Non-pigmented ciliary epithelial cell (primary cell): ENCODE results near the gene VIPR2.
"Not testable (repeated sequence)": the region's sequence is repeated elsewhere in the genome, so short reads cannot be mapped to it uniquely, and the experiment has no call there.

ENCODE experiments used
- DNase-seq: peaks from one replicate; pipeline ENCODE4 v3.0.0-alpha.2; 2010; ENCODE audit warnings: low read depth

Gene VIPR2

DNA sequence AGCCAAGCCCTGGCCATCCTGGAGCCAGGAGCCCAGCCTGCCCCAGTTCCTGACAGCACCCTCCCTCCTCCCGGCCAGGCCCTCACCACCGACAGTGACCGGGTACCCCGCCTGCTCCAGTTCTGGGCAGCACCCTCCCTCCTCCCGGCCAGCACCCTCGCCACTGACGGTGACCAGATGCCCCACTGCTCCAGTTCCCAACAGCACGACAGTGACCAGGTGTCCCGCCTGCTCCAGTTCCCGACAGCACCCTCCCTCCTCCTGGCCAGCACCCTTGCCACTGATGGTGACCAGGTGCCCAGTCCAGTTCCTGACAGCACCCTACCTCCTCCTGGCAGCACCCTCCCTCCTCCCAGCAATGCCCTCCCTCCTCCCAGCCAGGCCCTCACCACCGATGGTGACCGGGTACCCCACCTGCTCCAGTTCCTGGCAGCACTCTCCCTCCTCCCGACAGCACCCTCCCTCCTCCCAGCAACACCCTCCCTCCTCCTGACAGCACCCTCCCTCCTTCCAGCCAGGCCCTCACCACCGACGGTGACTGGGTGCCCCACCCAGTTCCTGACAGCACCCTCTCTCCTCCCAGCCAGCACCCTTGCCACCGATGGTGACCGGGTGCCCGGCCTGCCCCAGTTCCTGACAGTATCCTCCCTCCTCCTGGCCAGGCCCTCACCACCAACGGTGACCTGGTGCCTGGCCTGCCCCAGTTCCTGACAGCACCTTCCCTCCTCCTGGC, 40.3 kb downstream of the VIPR2 start:
- no peak for DNase-seq

GRCh38 chr7:159103382-159104187, 41.1 kb downstream of the VIPR2 start:
- no peak for DNase-seq

DNA sequence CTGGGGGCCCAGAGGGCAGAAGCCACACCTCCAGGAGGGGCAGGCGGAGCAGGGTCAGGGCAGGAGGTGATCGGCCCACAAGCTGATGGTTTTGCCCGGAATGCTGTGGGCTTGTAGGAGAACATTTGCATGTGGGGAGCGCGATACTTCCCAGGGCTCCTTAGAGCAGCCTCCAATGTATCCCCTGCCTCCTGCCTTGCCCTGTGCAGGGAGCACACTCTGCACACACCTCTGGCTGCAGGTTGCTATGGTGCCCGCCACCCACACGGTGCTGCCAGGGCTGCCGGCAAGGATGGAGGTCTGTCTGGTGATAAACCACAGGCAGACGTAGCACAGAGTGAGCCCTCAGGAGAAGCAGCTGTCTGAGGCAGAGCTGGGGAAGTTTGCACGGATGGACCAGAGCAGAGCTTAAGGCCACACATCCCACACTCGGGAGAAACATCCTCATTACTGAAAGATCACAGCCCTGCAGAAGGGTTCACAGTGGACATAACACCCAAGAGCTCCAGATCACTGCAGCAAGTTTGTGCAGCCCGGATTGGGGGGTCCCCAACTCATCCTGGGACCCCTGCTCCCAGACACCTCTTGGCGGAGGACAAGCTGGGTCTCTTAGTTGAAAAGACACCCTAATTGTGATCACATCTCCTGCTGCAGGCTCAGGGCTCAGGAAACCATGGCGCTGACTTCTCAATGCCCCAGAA, 41.8 kb downstream of the VIPR2 start:
- DNase-seq: no peak

DNA sequence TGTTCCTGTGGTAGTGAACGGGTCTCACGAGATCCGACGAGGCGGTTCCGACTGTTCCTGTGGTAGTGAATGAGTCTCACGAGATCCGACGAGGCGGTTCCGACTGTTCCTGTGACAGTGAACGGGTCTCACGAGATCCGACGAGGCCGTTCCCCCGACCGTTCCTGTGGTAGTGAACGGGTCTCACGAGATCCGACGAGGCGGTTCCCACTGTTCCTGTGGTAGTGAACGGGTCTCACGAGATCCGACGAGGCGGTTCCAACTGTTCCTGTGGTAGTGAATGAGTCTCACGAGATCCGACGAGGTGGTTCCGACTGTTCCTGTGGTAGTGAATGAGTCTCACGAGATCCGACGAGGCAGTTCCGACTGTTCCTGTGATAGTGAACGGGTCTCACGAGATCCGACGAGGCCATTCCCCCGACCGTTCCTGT, 43.0 kb downstream of the VIPR2 start:
- DNase-seq: not testable (repeated sequence)

GRCh38 chr7:159101083-159101395, 43.6 kb downstream of the VIPR2 start:
- DNase-seq: not testable (repeated sequence)

DNA sequence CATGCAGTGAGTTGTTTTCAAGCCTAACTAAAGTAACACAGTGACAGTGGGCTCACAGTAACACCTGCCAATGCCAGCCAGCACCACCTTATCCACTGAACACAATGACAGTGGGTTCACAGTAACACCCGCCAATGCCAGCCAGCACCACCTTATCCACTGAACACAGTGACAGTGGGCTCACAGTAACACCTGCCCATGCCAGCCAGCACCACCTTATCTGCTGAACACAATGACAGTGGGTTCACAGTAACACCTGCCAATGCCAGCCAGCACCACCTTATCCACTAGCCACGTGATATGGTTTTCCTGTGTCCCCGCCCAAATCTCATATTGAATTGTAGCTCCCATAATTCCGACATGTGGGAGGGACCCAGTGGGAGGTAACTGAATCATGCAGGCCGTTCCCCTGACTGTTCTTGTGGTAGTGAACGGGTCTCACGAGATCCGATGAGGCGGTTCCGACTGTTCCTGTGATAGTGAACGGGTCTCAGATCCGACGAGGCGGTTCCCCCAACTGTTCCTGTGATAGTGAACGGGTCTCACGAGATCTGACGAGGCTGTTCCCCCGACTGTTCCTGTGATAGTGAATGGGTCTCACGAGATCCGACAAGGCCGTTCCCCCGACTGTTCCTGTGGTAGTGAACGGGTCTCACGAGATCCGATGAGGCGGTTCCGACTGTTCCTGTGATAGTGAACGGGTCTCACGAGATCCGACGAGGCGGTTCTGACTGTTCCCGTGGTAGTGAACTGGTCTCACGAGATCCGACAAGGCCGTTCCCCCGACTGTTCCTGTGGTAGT, 44.2 kb downstream of the VIPR2 start:
- DNase-seq: not testable (repeated sequence)

DNA sequence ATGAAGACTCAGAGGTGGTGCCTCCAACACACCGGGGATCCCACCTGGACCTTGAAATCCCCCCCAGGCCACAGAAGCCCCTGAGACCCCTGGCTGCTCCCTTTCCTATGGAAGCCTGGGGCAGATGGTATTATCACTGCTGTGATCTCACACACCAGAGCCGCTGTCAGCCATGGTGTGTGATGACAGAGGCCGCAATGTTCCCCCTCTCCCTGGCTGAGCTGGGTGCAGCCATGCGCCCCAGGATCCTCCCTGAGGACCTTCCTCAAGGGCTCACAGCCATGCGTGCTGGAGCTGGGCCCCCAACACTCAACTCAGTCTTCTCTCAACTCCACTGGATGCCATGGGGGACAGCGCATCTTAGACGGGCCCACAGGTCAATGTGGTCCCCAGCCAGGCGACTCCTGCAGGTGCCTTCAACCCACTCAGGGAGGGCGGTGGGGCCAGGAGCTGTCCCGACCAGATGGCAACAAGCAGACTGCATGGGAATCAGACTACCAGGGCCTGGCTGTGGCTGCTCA, 44.9 kb downstream of the VIPR2 start:
- DNase-seq: no peak

DNA sequence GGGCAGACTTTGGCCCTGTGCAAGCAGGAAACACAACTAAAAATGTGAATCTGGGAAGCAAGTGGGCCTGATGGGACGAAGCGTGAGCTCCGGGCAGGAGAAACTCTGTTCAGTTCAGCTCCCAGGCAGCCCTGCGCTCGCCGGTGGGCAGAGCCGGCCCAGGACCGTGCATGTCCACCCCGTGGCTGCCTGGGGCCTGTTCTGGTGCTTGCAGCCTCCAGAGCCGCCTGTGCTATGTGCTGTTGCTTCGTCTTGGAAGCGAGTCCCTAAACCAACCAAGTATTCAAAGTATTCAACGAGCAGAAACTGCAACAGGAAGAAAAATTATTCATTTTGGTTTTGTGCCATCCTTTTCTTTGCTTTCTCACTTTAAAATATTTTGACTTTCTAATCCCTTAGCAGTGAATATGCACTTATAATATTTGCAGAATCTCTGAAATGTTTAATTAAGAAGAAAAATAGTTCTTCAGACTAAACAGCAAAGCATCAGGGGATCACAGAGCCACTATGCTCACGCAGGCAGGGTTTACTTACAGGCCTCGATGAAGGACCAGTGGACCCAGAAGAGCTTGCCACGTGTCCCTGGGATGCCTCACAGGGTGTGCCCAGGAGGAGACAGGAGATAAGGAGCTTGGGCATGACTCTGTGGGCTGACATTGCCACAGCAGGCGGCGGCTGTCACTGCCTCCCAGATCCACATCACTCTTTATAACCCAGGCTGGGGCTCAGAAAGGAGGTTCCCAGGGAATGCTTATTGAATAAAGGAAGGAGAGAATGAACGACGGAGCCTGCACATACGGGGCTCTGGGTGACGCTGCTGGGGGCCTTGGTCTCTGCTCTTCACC, 45.6 kb downstream of the VIPR2 start:
- DNase-seq: no peak

GRCh38 chr7:159098424-159098786, 46.3 kb downstream of the VIPR2 start:
- DNase-seq: no peak

DNA sequence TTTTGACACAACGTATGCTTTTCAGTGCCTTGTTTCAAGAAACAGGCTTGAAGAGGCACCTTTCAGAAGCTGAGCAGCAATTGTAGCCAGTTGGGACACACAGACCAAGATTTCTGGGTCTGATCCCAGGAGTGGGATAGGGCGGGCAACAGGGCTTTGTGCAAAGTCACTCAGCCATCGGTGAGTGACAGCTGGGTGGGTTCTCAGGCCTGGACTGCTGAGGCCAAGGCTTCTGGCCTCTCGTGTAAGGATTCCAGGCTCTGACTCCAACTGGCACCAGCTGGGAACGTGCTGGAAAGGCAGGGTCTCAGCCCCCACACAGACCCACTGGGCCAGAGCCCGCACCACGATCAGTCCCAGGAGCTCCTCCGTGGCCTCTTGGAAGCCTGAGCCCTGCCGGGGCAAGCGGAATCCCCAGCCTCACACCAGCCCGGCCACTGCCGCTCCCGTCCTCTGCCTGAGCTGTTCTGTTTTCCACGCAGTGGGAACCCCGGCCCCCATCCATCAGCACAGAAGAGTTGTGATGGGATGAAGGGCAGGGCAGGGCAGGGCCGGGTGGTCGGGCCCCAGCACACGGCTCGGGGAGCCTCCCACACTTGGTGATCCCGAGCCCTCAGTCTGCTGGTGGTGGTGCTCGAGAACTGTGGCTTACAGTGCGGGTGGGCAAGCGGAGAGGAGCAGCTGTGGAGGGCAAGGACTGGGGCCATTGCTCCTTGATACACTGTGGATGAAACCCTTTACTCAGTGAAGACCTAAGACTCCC, 46.8 kb downstream of the VIPR2 start:
- DNase-seq: no peak

- DNase-seq: no peak
These were observed 47.7 kb downstream of the VIPR2 start for GRCh38 chr7:159096736-159097581.

- no peak for DNase-seq
These were observed 48.7 kb downstream of the VIPR2 start for GRCh38 chr7:159095979-159096411.

GRCh38 chr7:159094919-159095915, 49.5 kb downstream of the VIPR2 start:
- DNase-seq: no peak

GRCh38 chr7:159094023-159094740, 50.5 kb downstream of the VIPR2 start:
- DNase-seq: no peak

DNA sequence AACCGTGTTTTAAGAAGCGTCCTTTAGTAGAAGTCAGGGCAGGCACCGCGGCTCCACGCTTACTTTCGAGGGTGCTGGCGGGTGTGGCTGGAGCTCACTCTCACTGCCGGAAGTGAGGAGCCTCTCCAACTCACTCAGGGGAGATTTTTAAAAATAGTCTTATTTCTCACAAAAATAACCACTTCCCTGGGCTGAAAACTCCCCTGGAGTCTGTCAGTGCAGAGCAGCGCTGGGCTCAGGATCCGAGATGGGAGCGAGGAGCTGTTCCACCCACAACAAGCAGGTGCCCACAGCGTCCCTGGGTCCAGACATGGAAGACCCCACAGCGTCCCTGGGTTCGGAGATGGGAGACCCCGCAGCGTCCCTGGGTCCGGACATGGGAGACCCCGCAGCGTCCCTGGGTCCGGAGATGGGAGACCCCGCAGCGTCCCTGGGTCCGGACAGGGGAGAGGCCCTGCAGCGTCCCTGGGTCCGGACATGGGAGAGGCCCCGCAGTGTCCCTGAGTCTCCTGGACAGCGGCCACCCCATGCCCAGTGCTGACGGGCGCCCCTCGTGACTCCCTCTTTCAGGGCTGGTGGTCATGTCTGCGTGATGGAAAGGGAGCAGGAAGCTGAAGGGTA, 51.2 kb downstream of the VIPR2 start:
- DNase-seq: no peak

DNA sequence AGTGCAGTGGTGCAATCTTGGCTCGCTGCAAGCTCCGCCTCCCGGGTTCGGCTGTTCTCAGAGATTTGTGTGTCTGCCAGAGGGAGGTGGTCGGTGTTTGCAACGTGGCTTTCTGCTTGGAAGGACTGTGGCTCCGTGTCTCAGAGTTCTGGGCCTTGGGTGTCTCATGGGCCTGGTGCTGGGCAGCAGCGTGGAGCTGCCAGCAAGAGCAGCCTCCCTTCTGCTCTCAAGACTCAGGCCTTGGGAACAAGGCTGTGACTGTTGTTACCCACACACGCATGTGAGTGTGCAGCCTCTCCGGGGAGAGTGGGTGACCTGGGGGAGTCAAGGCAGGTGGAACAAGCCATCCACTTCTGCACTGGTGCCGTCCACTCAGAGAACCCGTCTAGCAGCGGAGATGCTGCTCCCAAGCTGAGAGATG, 52.0 kb downstream of the VIPR2 start:
- no peak for DNase-seq
